GM23248 (cell line): Measurements from ENCODE around the gene SMARCC2.

ENCODE experiments used
- EZH2 ChIP-seq: fragments of 200-600 bp; sonication (generic); IDR thresholded peaks from 2 replicates; pipeline ENCODE4 v1.6.1; 2018; ENCODE audit warnings: antibody characterized with exemption, mild to moderate bottlenecking; ENCODE audit not compliant: insufficient read depth, poor library complexity, severe bottlenecking
- EZH2phosphoT487 ChIP-seq: fragments of 200-600 bp; sonication (generic); IDR thresholded peaks from 2 replicates; pipeline ENCODE4 v1.6.1; 2018; ENCODE audit warnings: antibody characterized with exemption, moderate library complexity, mild to moderate bottlenecking, low read depth; ENCODE audit not compliant: insufficient read depth

- TF ChIP-seq EZH2 = no peak
- no peak for TF ChIP-seq EZH2phosphoT487
Observed at GRCh38 chr12:56154246-56154771, 35.0 kb downstream of the SMARCC2 start.
